Caco-2 (cell line): ENCODE measurements around the gene VWA2. TPM values are rescaled to one million over a fixed set of nuclear protein-coding genes. Genes with fewer than 3 reads are reported as not detected.

ENCODE experiments used
- BruUV-seq: library from RNA; stranded (reverse); fragments of 400-500 nt; replicated peaks from 2 replicates; lab custom pipeline; 2021; lab: Mats Ljungman, UMichigan
- CTCF ChIA-PET: fragments of 300-600 bp; sonication (Branson Sonifier 250); formaldehyde crosslinking; loops from one replicate; lab custom pipeline; 2022; ENCODE audit warnings: antibody characterized with exemption; lab: Charles Lee
- POLR2A ChIA-PET: fragments of 300-600 bp; sonication (Branson Sonifier 250); formaldehyde crosslinking; loops from one replicate; lab custom pipeline; 2022; ENCODE audit warnings: antibody characterized with exemption; lab: Charles Lee
- DNase-seq, 2 experiments: peaks; one replicate each; pipeline versions ENCODE4 v3.0.0 to v3.0.0-alpha.2; 2020 to 2022
- H3K27me3 ChIP-seq: replicated peaks from 2 replicates; pipeline ENCODE4 v1.6.0; 2011; ENCODE audit warnings: low read length; ENCODE audit not compliant: control insufficient read depth, insufficient read depth
- H3K36me3 ChIP-seq: 2 replicates; pipeline ENCODE4 v1.5.1; 2011; ENCODE audit warnings: low read length; ENCODE audit not compliant: control insufficient read depth, insufficient read depth
- H3K4me1 ChIP-seq: fragments of 250-450 bp; sonication (Bioruptor Pico); 2 replicates; pipeline ENCODE4 v1.5.1; 2020; ENCODE audit warnings: mild to moderate bottlenecking
- H3K4me3 ChIP-seq: 2 replicates; pipeline ENCODE4 v1.5.1; 2011; ENCODE audit warnings: low read depth, mild to moderate bottlenecking, control low read depth, low read length
- H3K9me3 ChIP-seq: fragments of 250-450 bp; sonication (Bioruptor Pico); 2 replicates; pipeline ENCODE4 v1.5.1; 2020; ENCODE audit warnings: mild to moderate bottlenecking, moderate library complexity
- H3K27ac Mint-ChIP-seq: one replicate; pipeline ENCODE4 v1.8.0; 2022; ENCODE audit warnings: mixed read lengths; ENCODE audit not compliant: unreplicated experiment
- H3K27me3 Mint-ChIP-seq: one replicate; pipeline ENCODE4 v1.8.0; 2022; ENCODE audit warnings: mixed read lengths; ENCODE audit not compliant: insufficient read depth, unreplicated experiment
- H3K36me3 Mint-ChIP-seq: one replicate; pipeline ENCODE4 v1.8.0; 2022; ENCODE audit warnings: mild to moderate bottlenecking, mixed read lengths; ENCODE audit not compliant: insufficient read depth, unreplicated experiment
- H3K4me1 Mint-ChIP-seq: one replicate; pipeline ENCODE4 v1.8.0; 2022; ENCODE audit warnings: low read depth, mixed read lengths; ENCODE audit not compliant: unreplicated experiment
- H3K4me3 Mint-ChIP-seq: one replicate; pipeline ENCODE4 v1.8.0; 2022; ENCODE audit warnings: mild to moderate bottlenecking, moderate library complexity, mixed read lengths; ENCODE audit not compliant: unreplicated experiment
- H3K9me3 Mint-ChIP-seq: one replicate; pipeline ENCODE4 v1.8.0; 2022; ENCODE audit warnings: mixed read lengths; ENCODE audit not compliant: unreplicated experiment
- CTCF ChIP-seq, 2 experiments: fragments of 200-600 bp in 1 of 2; IDR thresholded peaks; 1 replicate in 1 of 2; 2 replicates in 1 of 2; pipeline versions ENCODE4 v1.5.1 to v1.8.0; 2011 to 2022; ENCODE audit warnings: antibody characterized with exemption in 1 of 2, control low read depth in 1 of 2, inconsistent platforms in 1 of 2, low read depth in 1 of 2, low read length in 1 of 2, mild to moderate bottlenecking in 1 of 2, moderate library complexity in 1 of 2; ENCODE audit not compliant: insufficient read depth in 1 of 2, severe bottlenecking in 1 of 2, unreplicated experiment in 1 of 2
- intact Hi-C: fragments of 100-400 bp; cut with micrococcal nuclease; formaldehyde crosslinking; loops from one replicate; pipeline ENCODE4 v1.10.0; 2022; ENCODE audit not compliant: unreplicated experiment
- total RNA-seq: library from RNA; stranded (reverse); gene quantifications from 2 replicates; pipeline ENCODE4 v1.2.3, GENCODE V29; 2022

The VWA2 gene
- total RNA-seq, 1 experiment from 2014 or later = 1.2 TPM

- H3K27me3 Mint-ChIP-seq = no peaks in the 10 kb centered on the region
- Histone ChIP-seq H3K4me1 (peaks cover 4% of the 10 kb centered on the region; the same call in 1 of the 2 replicates), H3K36me3 (no peaks in the 10 kb centered on the region), H3K4me3 (no peak overlapping the region), H3K27me3 (no peaks in the 10 kb centered on the region), H3K9me3 (peaks cover 5% of the 10 kb centered on the region)
- ChIA-PET POLR2A (no interaction called here), CTCF (no interaction called here)
- peaks cover 10% of the 10 kb centered on the region for H3K4me1 Mint-ChIP-seq
- H3K36me3 Mint-ChIP-seq = no peaks in the 10 kb centered on the region
- no peak overlapping the region for H3K27ac Mint-ChIP-seq
- DNase-seq = peak in 1 of 2 experiments; percentile 17
- no peak overlapping the region for H3K4me3 Mint-ChIP-seq
- peaks cover 10% of the 10 kb centered on the region for H3K9me3 Mint-ChIP-seq
- TF ChIP-seq CTCF (IDR thresholded peaks at IDR 0.05; ENCODE audit: insufficient read depth in 1 of 2, low read depth in 1 of 2, low read length in 1 of 2, severe bottlenecking in 1 of 2, unreplicated experiment in 1 of 2) = no peak
- intact Hi-C loops = loop anchor here (10.0 kb wide), 1 partner anchor 825 kb away; no protein-coding TSS in a partner anchor
- no TSS peak for BruUV-seq
Observed at GRCh38 chr10:114300036-114300645, 61.1 kb downstream of the VWA2 start.

- DNase-seq = peak in 1 of 2 experiments; percentile 24
- CTCF ChIA-PET = no interaction called here
- no peaks in the 10 kb centered on the region for H3K36me3 Mint-ChIP-seq
- peaks cover 4% of the 10 kb centered on the region for H3K9me3 Mint-ChIP-seq
- no peaks in the 10 kb centered on the region for H3K9me3 ChIP-seq
- POLR2A ChIA-PET = no interaction called here
- BruUV-seq = no TSS peak
- no peak overlapping the region for H3K4me3 Mint-ChIP-seq
- peaks cover 10% of the 10 kb centered on the region for H3K4me1 Mint-ChIP-seq
- H3K27ac Mint-ChIP-seq = no peak overlapping the region
- intact Hi-C loops = loop anchor here (10.0 kb wide), 1 partner anchor 824 kb away; no protein-coding TSS in a partner anchor
- peaks cover 4% of the 10 kb centered on the region; the same call in 1 of the 2 replicates for H3K4me1 ChIP-seq
- no peaks in the 10 kb centered on the region for H3K36me3 ChIP-seq
- H3K4me3 ChIP-seq = no peak overlapping the region
- no peaks in the 10 kb centered on the region for H3K27me3 ChIP-seq
- no peaks in the 10 kb centered on the region for H3K27me3 Mint-ChIP-seq
- no peak for TF ChIP-seq CTCF (IDR thresholded peaks at IDR 0.05; ENCODE audit: insufficient read depth in 1 of 2, low read depth in 1 of 2, low read length in 1 of 2, severe bottlenecking in 1 of 2, unreplicated experiment in 1 of 2)
Observed at GRCh38 chr10:114301177-114301576, 62.1 kb downstream of the VWA2 start.

GRCh38 chr10:114301951-114302710, 63.1 kb downstream of the VWA2 start:
- Histone ChIP-seq H3K9me3 (no peaks in the 10 kb centered on the region), H3K36me3 (no peaks in the 10 kb centered on the region), H3K4me1 (peaks cover 4% of the 10 kb centered on the region; the same call in 1 of the 2 replicates), H3K4me3 (no peak overlapping the region), H3K27me3 (no peaks in the 10 kb centered on the region)
- CTCF ChIA-PET = interaction anchor here (1.5 kb wide), 1 partner anchor 13 kb away, joined by 3 read pairs; no protein-coding TSS in a partner anchor
- intact Hi-C loops = loop anchor here (10.0 kb wide), 1 partner anchor 823 kb away; no protein-coding TSS in a partner anchor
- no peaks in the 10 kb centered on the region for H3K27me3 Mint-ChIP-seq
- H3K4me1 Mint-ChIP-seq = peaks cover 10% of the 10 kb centered on the region
- no TSS peak for BruUV-seq
- no peak overlapping the region for H3K27ac Mint-ChIP-seq
- H3K4me3 Mint-ChIP-seq = no peak overlapping the region
- no peaks in the 10 kb centered on the region for H3K36me3 Mint-ChIP-seq
- POLR2A ChIA-PET = no interaction called here
- DNase-seq = peak in 1 of 2 experiments; percentile 25
- TF ChIP-seq CTCF (IDR thresholded peaks at IDR 0.05; ENCODE audit: insufficient read depth in 1 of 2, low read depth in 1 of 2, low read length in 1 of 2, severe bottlenecking in 1 of 2, unreplicated experiment in 1 of 2) = no peak
- H3K9me3 Mint-ChIP-seq = no peaks in the 10 kb centered on the region
